ENCODE measurements around the gene PCDH1. TPM values are rescaled to one million over a fixed set of nuclear protein-coding genes. Genes with fewer than 3 reads are reported as not detected.

The PCDH1 gene
- polyA plus RNA-seq, 1 experiment, result 0.12 TPM

GRCh38 chr5:141906972-141907371 is 28.8 kb upstream of the PCDH1 start:
- ChIA-PET CTCF (interaction anchor here (1.1 to 2.2 kb wide), 4 partner anchors 9 to 205 kb away, joined by 3 to 9 read pairs (median 5); partner anchors contain the start of gene PCDH1), POLR2A (no interaction called here)
- Histone ChIP-seq H3K4me3 (ENCODE audit: low read depth, low read length) (no peak overlapping the region), H3K27ac (ENCODE audit: low read depth, low read length) (no peak overlapping the region), H3K9me3 (ENCODE audit: control insufficient read depth, insufficient read depth, low read length) (no peaks in the 10 kb centered on the region), H3K27me3 (ENCODE audit: control insufficient read depth, insufficient read depth, low read length) (peaks cover 15% of the 10 kb centered on the region)
- TF ChIP-seq, protein P1, sequence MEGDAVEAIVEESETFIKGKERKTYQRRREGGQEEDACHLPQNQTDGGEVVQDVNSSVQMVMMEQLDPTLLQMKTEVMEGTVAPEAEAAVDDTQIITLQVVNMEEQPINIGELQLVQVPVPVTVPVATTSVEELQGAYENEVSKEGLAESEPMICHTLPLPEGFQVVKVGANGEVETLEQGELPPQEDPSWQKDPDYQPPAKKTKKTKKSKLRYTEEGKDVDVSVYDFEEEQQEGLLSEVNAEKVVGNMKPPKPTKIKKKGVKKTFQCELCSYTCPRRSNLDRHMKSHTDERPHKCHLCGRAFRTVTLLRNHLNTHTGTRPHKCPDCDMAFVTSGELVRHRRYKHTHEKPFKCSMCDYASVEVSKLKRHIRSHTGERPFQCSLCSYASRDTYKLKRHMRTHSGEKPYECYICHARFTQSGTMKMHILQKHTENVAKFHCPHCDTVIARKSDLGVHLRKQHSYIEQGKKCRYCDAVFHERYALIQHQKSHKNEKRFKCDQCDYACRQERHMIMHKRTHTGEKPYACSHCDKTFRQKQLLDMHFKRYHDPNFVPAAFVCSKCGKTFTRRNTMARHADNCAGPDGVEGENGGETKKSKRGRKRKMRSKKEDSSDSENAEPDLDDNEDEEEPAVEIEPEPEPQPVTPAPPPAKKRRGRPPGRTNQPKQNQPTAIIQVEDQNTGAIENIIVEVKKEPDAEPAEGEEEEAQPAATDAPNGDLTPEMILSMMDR (IDR thresholded peaks at IDR 0.05; ENCODE audit: low read depth, low read length), result no peak
- no peak for DNase-seq (ENCODE audit: low read depth, low spot score)

DNA sequence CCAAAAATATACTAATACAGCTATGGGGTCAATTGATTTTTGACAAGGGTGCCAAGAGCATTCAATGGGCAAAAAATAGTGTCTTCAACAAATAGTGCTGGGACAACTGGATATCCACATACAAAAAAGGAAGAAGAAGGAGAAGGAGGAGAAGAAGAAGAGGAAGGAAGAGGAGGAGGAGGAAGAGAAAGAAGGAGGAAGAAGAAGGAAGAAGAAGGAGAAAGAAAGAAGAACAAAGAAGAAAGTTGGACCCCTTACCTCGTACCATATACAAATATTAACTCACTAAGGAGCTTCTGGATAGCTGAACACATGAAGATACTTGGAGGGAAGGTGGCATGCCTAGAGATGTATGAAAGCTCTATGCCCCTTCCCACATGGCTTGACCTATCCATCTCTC is 28.3 kb upstream of the PCDH1 start:
- H3K27ac ChIP-seq (ENCODE audit: low read depth, low read length), result no peak overlapping the region
- ChIA-PET CTCF (interaction anchor here (1.1 to 2.2 kb wide), 5 partner anchors 8 to 205 kb away, joined by 3 to 9 read pairs (median 5); partner anchors contain the start of gene PCDH1), POLR2A (no interaction called here)
- H3K4me3 ChIP-seq (ENCODE audit: low read depth, low read length), result no peak overlapping the region
- TF ChIP-seq, protein P1 (IDR thresholded peaks at IDR 0.05; ENCODE audit: low read depth, low read length), result no peak
- H3K27me3 ChIP-seq (ENCODE audit: control insufficient read depth, insufficient read depth, low read length), result peaks cover 15% of the 10 kb centered on the region
- H3K9me3 ChIP-seq (ENCODE audit: control insufficient read depth, insufficient read depth, low read length), result no peaks in the 10 kb centered on the region
- DNase-seq (ENCODE audit: low read depth, low spot score), result no peak

- ChIA-PET POLR2A (no interaction called here), CTCF (no interaction called here)
- no peak for DNase-seq (ENCODE audit: low read depth, low spot score)
- Histone ChIP-seq H3K27me3 (ENCODE audit: control insufficient read depth, insufficient read depth, low read length) (peaks cover 12% of the 10 kb centered on the region), H3K4me3 (ENCODE audit: low read depth, low read length) (no peak overlapping the region), H3K9me3 (ENCODE audit: control insufficient read depth, insufficient read depth, low read length) (no peaks in the 10 kb centered on the region), H3K27ac (ENCODE audit: low read depth, low read length) (no peak overlapping the region)
- TF ChIP-seq, protein P1 (IDR thresholded peaks at IDR 0.05; ENCODE audit: low read depth, low read length), result no peak
These were observed 26.3 kb upstream of the PCDH1 start for GRCh38 chr5:141904551-141904950.

GRCh38 chr5:141903261-141903660 is 25.1 kb upstream of the PCDH1 start:
- no peaks in the 10 kb centered on the region for H3K9me3 ChIP-seq (ENCODE audit: control insufficient read depth, insufficient read depth, low read length)
- TF ChIP-seq, protein P1 (IDR thresholded peaks at IDR 0.05; ENCODE audit: low read depth, low read length), result no peak
- ChIA-PET POLR2A (no interaction called here), CTCF (interaction anchor here (1.5 kb wide), 1 partner anchor 24 kb away, joined by 3 read pairs; no protein-coding TSS in a partner anchor)
- H3K4me3 ChIP-seq (ENCODE audit: low read depth, low read length), result no peak overlapping the region
- no peak for DNase-seq (ENCODE audit: low read depth, low spot score)
- peaks cover 12% of the 10 kb centered on the region for H3K27me3 ChIP-seq (ENCODE audit: control insufficient read depth, insufficient read depth, low read length)
- no peak overlapping the region for H3K27ac ChIP-seq (ENCODE audit: low read depth, low read length)

GRCh38 chr5:141902015-141902814 is 24.0 kb upstream of the PCDH1 start:
- TF ChIP-seq, protein P1 (IDR thresholded peaks at IDR 0.05; ENCODE audit: low read depth, low read length), result no peak
- H3K9me3 ChIP-seq (ENCODE audit: control insufficient read depth, insufficient read depth, low read length), result no peaks in the 10 kb centered on the region
- ChIA-PET CTCF (interaction anchor here (0.5 to 1.5 kb wide), 2 partner anchors 23 to 145 kb away, joined by 3 to 5 read pairs; no protein-coding TSS in a partner anchor), POLR2A (no interaction called here)
- no peak for DNase-seq (ENCODE audit: low read depth, low spot score)
- H3K27ac ChIP-seq (ENCODE audit: low read depth, low read length), result no peak overlapping the region
- H3K27me3 ChIP-seq (ENCODE audit: control insufficient read depth, insufficient read depth, low read length), result peaks cover 15% of the 10 kb centered on the region
- H3K4me3 ChIP-seq (ENCODE audit: low read depth, low read length), result no peak overlapping the region

Data from AG04450 (cell line).